NCI-H82 (cell line): ENCODE results near the gene CLDN4.

ENCODE experiments used
- DNase-seq: peaks from one replicate; lab custom pipeline; 2025; lab: John Stamatoyannopoulos, UW

The CLDN4 gene

DNA sequence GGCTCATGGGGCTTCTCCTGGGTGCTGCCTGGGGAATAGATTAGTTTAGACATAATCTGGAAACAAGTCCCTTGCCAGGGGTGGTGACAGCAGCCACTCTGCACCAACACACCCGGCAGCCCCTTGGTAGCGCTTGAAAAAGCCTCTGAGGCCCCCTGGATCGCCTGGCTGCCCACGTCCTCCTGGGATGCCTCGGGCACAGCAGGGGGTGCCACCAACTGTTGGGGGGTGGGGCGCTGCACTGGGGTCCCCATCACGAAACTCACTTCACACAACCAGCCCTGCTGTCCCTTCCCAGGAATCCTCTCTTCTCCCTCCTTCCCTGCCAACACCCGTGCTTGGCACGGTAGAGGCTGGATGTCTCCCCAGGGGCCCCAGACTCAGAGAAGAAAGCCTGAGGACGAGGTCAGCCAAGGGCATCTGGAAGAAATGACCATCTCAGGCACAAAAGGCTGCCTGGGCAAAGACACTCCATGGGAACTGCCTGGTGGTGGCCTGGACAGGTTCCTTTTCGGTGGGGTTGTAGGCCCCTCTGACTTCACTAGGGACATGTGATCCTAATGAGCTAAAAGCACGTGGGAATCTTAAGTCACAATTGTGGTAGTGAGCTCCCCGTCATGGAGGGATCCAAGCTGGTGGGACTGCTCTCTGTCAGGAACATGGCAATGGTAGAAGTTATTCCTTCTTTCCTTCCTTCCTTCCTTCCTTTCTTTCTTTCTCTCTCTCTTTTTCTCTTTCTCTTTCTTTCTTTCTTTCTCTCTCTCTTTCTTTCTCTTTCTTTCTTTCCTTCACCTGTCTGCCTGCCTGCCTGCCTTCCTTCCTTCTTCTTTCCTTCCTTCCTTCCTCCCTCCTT lies 41.5 kb downstream of the CLDN4 start:
- DNase-seq: no peak

DNA sequence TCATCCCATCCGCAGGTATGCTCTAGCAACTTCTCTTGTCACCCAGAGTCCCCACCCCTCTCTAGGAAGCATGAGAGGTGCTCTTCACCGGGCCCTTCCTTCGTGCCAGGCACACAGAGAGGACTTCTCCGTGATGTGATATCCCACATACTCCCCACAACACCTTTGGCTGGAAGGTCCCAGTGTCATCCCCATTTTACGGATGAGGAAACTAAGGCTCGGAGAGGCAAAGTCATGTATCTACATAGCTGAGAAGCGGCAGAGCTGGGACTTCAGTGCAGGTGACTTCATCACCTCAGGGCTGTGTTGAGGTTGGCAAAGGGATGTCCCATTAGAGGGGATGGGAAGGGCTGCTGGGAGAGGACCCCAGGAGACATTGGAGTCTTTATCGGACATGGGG lies 45.6 kb downstream of the CLDN4 start:
- no peak for DNase-seq

DNA sequence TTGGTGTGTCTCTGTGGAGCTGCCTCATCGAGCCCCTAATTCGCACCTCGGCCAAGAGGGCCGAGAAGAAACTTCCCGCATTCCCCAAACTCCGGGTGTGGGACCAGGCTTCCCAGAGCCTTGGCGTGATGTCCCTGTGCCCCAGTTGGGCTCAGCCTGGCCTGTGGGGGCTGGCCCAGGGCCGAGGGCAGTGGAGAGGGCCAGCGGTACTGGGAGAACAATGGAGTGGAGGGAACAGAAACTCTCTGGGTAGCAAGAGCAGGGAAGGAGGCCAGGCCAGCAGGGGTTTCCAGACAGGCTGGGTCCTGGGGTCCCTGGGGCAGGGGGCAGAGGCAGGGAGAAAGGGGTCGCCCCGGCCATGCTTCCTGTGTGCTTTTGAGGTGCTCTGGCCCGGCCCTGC lies 46.2 kb downstream of the CLDN4 start:
- no peak for DNase-seq

- no peak for DNase-seq
Measured at GRCh38 chr7:73879977-73880681, 49.3 kb downstream of the CLDN4 start.

DNA sequence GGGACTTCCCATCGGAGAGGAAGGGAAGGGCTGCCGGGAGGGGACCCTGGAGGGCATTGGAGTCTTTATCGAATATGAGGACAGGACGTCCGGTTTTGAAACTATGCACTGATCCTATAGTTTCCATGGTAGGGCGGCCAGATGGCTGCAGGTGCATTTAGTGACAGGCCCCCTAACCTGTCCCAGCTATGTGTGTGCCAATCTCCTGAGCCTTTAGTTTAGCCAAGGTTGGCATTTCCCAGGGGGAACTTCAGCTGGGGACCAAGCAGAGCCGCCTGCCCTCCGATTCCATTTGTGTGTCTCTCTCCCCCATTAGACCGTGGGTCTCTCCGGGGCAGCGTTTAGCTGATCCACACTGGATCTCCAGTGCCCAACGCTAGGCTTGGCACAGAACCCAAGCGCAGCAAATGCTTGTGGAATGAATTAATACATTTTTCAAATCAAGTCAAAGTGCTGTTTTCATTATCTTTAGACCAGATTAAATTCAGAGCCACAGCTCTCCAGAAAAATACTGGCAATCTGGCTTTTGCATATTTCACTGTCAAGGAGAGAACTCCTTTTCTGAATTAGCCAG lies 50.0 kb downstream of the CLDN4 start:
- DNase-seq: no peak

DNA sequence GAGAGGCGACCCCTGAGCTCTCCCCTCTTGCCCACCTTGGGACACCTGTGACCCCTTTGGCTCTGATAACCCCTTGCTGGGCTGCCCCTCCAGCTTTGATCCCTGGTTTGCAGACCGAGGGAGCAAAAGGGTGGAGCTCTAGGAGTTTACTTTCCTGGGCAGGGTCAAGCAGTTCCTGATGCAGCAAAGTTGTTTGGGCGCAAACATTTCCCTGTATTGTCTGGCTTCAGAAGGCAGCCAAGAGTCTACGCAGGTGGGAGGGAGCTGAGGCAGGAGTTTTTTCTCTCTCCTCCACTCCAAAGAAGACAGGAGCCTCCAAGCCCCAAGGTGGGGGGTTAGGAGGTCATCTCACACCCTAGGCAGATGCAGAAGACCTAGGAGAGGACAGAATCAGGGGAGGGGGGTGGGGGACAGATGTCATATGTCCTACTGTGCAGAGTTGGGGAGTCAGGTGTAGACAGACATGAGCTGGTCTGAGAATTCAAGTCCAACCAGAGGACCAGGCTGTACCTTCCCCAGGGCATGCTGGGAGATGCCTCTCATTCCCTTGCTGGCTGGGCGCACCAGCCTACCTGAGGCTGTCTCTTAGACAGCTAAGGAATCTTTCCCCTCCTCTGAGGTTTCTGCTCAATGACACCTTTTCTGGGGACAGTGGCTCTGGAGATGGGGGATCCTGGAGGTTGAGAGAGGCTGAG lies 50.7 kb downstream of the CLDN4 start:
- DNase-seq: no peak

DNA sequence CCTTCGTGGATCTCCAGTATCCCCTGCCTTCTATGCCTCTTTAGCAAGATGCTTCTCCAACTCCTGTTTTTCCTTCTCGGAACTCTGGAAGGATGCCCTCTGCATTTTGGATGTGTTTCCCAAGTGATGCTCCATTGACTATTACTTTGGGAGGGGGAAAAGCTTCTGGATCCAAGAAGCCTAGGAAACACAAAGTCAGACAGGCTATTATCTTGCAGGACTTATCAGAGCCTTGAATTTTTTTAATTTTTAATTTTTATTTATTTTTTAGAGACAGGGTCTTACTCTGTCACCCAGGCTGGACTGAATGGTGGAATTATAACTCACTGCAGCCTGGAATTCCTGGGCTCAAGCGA lies 51.2 kb downstream of the CLDN4 start:
- no peak for DNase-seq
